Fibroblast of lung (primary cell): ENCODE measurements around the gene NAT16. TPM values are rescaled to one million over a fixed set of nuclear protein-coding genes. Genes with fewer than 3 reads are reported as not detected.
A peak's percentile ranks its signal among the peaks of the same experiment; 100 is the strongest.
"Not testable (repeated sequence)": the region's sequence is repeated elsewhere in the genome, so short reads cannot be mapped to it uniquely, and the experiment has no call there.

Experiments
- DNase-seq, 2 donors: peaks; one replicate each; pipeline versions ENCODE4 v3.0.0 to v3.0.0-alpha.2; 2010; ENCODE audit warnings: low read depth in 2 of 2
- H2AFZ ChIP-seq: 2 replicates; pipeline ENCODE4 v1.5.1; 2012; ENCODE audit warnings: low read length, control low read depth, inconsistent platforms
- H3K27ac ChIP-seq: 2 replicates; pipeline ENCODE4 v1.5.1; 2011; ENCODE audit warnings: low read length, control low read depth; ENCODE audit not compliant: insufficient read depth
- H3K27me3 ChIP-seq: 2 replicates; pipeline ENCODE4 v1.5.1; 2011; ENCODE audit warnings: mild to moderate bottlenecking, low read length; ENCODE audit not compliant: control insufficient read depth, insufficient read depth
- H3K36me3 ChIP-seq: 2 replicates; pipeline ENCODE4 v1.5.1; 2011; ENCODE audit warnings: low read length; ENCODE audit not compliant: control insufficient read depth, insufficient read depth
- H3K4me1 ChIP-seq: 2 replicates; pipeline ENCODE4 v1.5.1; 2011; ENCODE audit warnings: low read length; ENCODE audit not compliant: control insufficient read depth, insufficient read depth; ENCODE audit errors: extremely low read depth
- H3K4me2 ChIP-seq: 2 replicates; pipeline ENCODE4 v1.5.1; 2011; ENCODE audit warnings: low read length, control low read depth; ENCODE audit not compliant: insufficient read depth; ENCODE audit errors: extremely low read depth
- H3K4me3 ChIP-seq, 4 experiments: fragments of 200-600 bp in 1 of 4; sonication (generic) in 1 of 4; replicated peaks in 1 of 4; 2 replicates each; pipeline ENCODE4 v1.5.1; 2011 to 2016; ENCODE audit warnings: low read length in 4 of 4, low read depth in 3 of 4, mild to moderate bottlenecking in 3 of 4, control low read depth in 2 of 4, inconsistent platforms in 1 of 4, mixed read lengths in 1 of 4; ENCODE audit not compliant: insufficient read depth in 1 of 4; ENCODE audit errors: control extremely low read depth in 1 of 4
- H3K79me2 ChIP-seq: 2 replicates; pipeline ENCODE4 v1.5.1; 2012; ENCODE audit warnings: mild to moderate bottlenecking, low read length, inconsistent platforms; ENCODE audit not compliant: control insufficient read depth, insufficient read depth
- H3K9ac ChIP-seq: 2 replicates; pipeline ENCODE4 v1.5.1; 2011; ENCODE audit warnings: mild to moderate bottlenecking, low read length, control low read depth; ENCODE audit not compliant: insufficient read depth
- H3K9me3 ChIP-seq: 2 replicates; pipeline ENCODE4 v1.5.1; 2012; ENCODE audit warnings: low read depth, low read length; ENCODE audit not compliant: control insufficient read depth, insufficient read depth
- H4K20me1 ChIP-seq: 2 replicates; pipeline ENCODE4 v1.5.1; 2011; ENCODE audit warnings: low read length; ENCODE audit not compliant: control insufficient read depth, insufficient read depth; ENCODE audit errors: extremely low read depth
- CTCF ChIP-seq, 2 donors: IDR thresholded peaks in 1 of 2; conservative IDR thresholded peaks in 1 of 2; 1 replicate in 1 of 2; 2 replicates in 1 of 2; pipeline ENCODE4 v1.5.1; 2011 to 2012; ENCODE audit warnings: low read length in 2 of 2, control low read depth in 1 of 2, inconsistent platforms in 1 of 2, low read depth in 1 of 2, mild to moderate bottlenecking in 1 of 2
- EZH2 ChIP-seq: IDR thresholded peaks from 2 replicates; pipeline ENCODE4 v1.5.1; 2012; ENCODE audit warnings: low read length, control low read depth, mild to moderate bottlenecking; ENCODE audit errors: missing control alignments
- polyA plus RNA-seq, 2 donors: library from polyadenylated mRNA; depleted of rRNA in 1 of 2; stranded (reverse) in 1 of 2; unstranded in 1 of 2; fragments of >200 nt; gene quantifications; 2 replicates each; pipeline ENCODE4 v1.2.1, GENCODE V29; 2011 to 2012; ENCODE audit warnings: missing spikeins in 1 of 2
- total RNA-seq: library from RNA; depleted of rRNA; stranded (reverse); fragments of >200 nt; gene quantifications from 2 replicates; pipeline ENCODE4 v1.2.1, GENCODE V29; 2014

Gene NAT16
- total and polyA plus RNA-seq, 2 donors (not counting 1 experiment from before 2014, with no cell fraction given): not detected

DNA sequence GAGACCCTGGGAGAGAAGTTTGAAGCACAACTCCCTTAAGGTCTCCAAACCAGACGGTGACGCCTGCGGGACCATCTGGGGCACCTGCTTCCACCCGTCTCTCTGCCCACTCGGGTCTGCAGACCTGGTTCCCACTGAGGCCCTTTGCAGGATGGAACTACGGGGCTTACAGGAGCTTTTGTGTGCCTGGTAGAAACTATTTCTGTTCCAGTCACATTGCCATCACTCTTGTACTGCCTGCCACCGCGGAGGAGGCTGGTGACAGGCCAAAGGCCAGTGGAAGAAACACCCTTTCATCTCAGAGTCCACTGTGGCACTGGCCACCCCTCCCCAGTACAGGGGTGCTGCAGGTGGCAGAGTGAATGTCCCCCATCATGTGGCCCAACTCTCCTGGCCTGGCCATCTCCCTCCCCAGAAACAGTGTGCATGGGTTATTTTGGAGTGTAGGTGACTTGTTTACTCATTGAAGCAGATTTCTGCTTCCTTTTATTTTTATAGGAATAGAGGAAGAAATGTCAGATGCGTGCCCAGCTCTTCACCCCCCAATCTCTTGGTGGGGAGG lies 42.4 kb downstream of the NAT16 start:
- Histone ChIP-seq H3K4me2 (peak overlapping the region; percentile 10), H3K9ac (no peak overlapping the region), H3K27me3 (no peaks in the 10 kb centered on the region), H2AFZ (no peak overlapping the region), H3K27ac (peak overlapping the region; percentile 48), H3K79me2 (peaks cover 2% of the 10 kb centered on the region), H4K20me1 (no peaks in the 10 kb centered on the region), H3K9me3 (no peaks in the 10 kb centered on the region), H3K4me3 (no peak overlapping the region), H3K4me1 (peaks cover 28% of the 10 kb centered on the region), H3K36me3 (peaks cover 22% of the 10 kb centered on the region)
- TF ChIP-seq EZH2 (no peak), CTCF (conservative IDR thresholded peaks at IDR 0.05 in 1 of 2, IDR thresholded peaks at IDR 0.05 in 1 of 2; ENCODE audit: low read depth in 1 of 2, low read length in 2 of 2) (no peak)
- DNase-seq: no peak

- H4K20me1 ChIP-seq: no peaks in the 10 kb centered on the region
- peak overlapping the region; percentile 33 for H3K27ac ChIP-seq
- H3K9ac ChIP-seq: no peak overlapping the region
- no peaks in the 10 kb centered on the region for H3K9me3 ChIP-seq
- peaks cover 31% of the 10 kb centered on the region for H3K4me1 ChIP-seq
- H2AFZ ChIP-seq: no peak overlapping the region
- H3K4me2 ChIP-seq: no peak overlapping the region
- H3K79me2 ChIP-seq: peaks cover 16% of the 10 kb centered on the region
- no peaks in the 10 kb centered on the region for H3K27me3 ChIP-seq
- DNase-seq: peak; percentile 59 to 75
- peaks cover 33% of the 10 kb centered on the region for H3K36me3 ChIP-seq
- TF ChIP-seq EZH2 (no peak), CTCF (conservative IDR thresholded peaks at IDR 0.05 in 1 of 2, IDR thresholded peaks at IDR 0.05 in 1 of 2; ENCODE audit: low read depth in 1 of 2, low read length in 2 of 2) (no peak)
- H3K4me3 ChIP-seq: peak overlapping the region in 1 of 4 experiments; percentile 6
These were observed 45.6 kb downstream of the NAT16 start for GRCh38 chr7:101134399-101134980.

- peak in 1 of 2 donors; percentile 67 for DNase-seq
- Histone ChIP-seq H3K4me2 (no peak overlapping the region), H3K27me3 (no peaks in the 10 kb centered on the region), H3K4me1 (peaks cover 32% of the 10 kb centered on the region), H3K4me3 (no peak overlapping the region), H3K79me2 (peaks cover 21% of the 10 kb centered on the region), H3K27ac (peak overlapping the region; percentile 33), H2AFZ (no peak overlapping the region), H3K9ac (no peak overlapping the region), H4K20me1 (no peaks in the 10 kb centered on the region), H3K9me3 (no peaks in the 10 kb centered on the region), H3K36me3 (peaks cover 33% of the 10 kb centered on the region)
- TF ChIP-seq EZH2: no peak
These were observed 46.3 kb downstream of the NAT16 start for GRCh38 chr7:101133621-101134398.

GRCh38 chr7:101132626-101133600 lies 47.2 kb downstream of the NAT16 start:
- not testable (repeated sequence) for DNase-seq, H2AFZ ChIP-seq, H3K4me2 ChIP-seq, H3K27me3 ChIP-seq, H4K20me1 ChIP-seq, H3K4me3 ChIP-seq, H3K9me3 ChIP-seq, H3K9ac ChIP-seq
- peaks cover 30% of the 10 kb centered on the region for H3K79me2 ChIP-seq
- peaks cover 39% of the 10 kb centered on the region for H3K36me3 ChIP-seq
- peak overlapping the region; percentile 33 for H3K27ac ChIP-seq
- H3K4me1 ChIP-seq: peaks cover 32% of the 10 kb centered on the region
